GM18505 (cell line): ENCODE results near the gene ZNF124.
"Not testable (repeated sequence)": the region's sequence is repeated elsewhere in the genome, so short reads cannot be mapped to it uniquely, and the experiment has no call there.

Experiments
- ATAC-seq: cut with Tn5 transposase; IDR thresholded peaks from one replicate; pipeline ENCODE4 v1.9.1; 2021; ENCODE audit not compliant: unreplicated experiment
- POLR2A ChIP-seq: IDR thresholded peaks from 4 replicates; pipeline ENCODE4 v1.6.1; 2011; ENCODE audit warnings: borderline replicate concordance; ENCODE audit not compliant: insufficient read depth, insufficient read length; ENCODE audit errors: extremely low read depth

The ZNF124 gene

DNA sequence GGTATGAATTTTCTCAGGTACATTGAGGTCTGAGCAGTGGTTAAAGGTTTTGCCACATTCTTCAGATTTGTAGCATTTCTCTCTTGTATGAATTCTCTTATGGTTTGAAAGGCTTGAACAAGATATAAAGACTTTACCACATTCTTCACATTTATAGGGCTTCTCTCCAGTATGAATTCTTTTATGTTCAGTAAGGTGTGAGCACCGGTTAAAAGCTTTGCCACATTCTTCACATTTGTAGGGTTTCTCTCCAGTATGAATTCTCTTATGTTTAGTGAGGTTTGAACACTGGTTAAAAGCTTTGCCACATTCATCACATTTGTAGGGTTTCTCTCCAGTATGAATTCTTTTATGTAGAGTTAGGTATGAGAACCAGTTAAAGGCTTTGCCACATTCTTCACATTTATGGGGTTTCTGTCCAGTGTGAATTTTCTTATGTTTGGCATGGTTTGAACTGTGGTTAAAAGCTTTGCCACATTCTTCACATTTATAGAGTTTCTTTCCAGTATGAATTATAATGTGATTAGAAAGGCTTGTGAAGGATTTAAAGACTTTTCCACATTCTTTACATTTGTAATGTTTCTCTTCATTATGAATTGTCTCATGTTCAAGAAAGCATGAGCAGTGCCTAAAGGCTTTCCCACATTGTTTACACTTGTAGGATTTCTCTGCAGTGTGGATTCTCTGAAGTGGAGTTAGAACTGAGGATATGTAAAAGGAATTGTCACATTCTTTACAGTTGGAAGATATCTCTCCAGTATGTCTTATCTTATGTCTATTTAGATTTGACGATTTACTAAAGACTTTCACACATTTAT is 18.4 kb upstream of the ZNF124 start:
- no peak for TF ChIP-seq POLR2A
- ATAC-seq, result no peak

DNA sequence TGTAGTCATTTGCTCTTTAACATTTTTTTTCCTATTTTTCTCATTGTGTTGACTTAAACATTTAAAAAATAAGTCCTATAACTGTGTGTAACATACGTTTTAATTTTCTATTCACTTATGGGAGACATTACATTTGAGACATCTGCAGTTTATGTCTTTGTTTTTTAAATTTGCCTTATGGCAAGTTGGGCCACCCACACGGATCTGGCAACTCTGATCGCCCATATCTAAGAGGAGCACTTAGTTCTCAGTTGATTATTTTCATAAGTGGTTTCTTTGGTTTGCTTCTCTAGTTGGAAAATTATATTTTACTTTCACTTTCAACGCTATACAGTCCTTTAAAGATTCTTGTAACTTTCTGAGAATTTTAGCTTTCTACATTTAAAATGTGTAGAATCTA is 13.8 kb upstream of the ZNF124 start:
- no peak for ATAC-seq
- TF ChIP-seq POLR2A, result no peak

DNA sequence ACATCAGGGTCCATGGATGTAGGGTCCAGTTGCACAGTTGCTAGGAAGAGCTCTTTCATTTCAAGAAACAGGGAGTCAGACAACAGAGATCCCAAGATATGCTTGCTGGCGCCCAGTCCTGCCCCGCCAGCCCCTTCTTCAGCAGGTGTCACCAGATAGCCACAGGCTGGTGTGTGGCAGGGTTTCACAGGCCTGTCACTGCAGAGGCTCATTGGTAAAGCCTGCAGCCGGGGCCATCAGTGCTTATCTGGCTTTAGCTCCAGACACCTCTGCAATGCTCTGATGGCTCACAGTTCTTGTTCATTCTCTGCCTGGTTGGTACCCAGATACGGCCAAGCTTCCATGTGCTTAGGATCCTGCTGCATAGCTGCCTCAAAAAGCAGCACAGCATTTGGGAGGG is 12.4 kb upstream of the ZNF124 start:
- no peak for TF ChIP-seq POLR2A
- no peak for ATAC-seq

DNA sequence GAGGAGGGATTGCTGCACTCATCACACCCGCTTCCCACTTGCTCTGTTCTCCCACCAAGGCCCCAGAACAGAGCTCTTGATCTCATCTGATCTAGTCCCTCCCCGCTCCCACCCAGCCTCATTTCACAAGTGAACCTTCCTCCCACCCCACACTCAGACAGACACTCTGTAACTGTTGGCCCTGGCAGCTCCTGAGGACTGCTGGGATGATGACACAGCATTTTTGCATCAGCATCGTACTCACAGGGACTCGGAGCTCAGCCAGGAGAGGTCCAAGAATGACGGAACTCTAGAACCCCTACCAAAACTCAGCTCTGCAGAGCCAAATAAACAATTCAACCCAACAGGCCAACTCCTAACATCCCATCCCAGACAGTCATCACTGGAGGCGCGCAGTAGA is 11.2 kb upstream of the ZNF124 start:
- TF ChIP-seq POLR2A, result no peak

DNA sequence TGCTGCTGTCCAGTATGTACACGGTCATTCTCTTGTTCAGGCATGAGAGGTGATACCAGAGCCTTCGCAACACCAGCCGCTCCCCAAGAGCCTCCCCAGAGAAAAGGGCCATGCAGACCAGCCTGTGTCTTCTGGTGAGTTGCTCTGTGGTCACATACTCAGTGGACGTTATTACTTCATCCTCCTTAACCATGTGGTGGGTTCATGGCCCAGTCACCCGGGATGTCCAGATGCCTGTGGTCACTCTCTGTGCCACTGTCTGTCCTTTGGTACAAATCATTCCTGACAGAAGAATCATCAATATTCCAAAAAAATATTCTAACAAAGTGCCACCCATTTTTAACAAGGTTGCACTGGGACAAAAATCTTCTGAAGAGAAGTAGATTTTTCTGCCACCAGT is 8.8 kb upstream of the ZNF124 start:
- ATAC-seq, result no peak
- TF ChIP-seq POLR2A, result no peak

More for the DNA sequence above, 11.2 kb upstream of the ZNF124 start:
- ATAC-seq, result no peak

DNA sequence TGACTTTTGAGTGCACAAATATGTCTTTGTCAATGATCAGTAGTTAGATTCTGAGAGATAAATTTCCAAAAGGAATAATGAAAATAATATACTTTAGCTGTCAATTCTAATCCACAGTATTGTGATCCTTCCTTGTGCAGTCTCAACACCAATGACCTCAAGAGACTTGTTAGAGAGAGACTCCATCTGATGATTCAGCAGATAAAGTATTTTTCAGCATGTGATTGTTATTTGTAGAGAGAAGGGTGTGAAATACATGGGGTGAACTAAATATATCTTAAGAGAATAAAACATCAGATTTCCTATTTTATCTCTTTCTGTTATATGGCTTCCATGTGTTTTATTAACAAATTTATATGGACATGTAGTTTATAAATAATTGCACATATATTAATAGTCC is 5.9 kb upstream of the ZNF124 start:
- no peak for TF ChIP-seq POLR2A
- no peak for ATAC-seq

DNA sequence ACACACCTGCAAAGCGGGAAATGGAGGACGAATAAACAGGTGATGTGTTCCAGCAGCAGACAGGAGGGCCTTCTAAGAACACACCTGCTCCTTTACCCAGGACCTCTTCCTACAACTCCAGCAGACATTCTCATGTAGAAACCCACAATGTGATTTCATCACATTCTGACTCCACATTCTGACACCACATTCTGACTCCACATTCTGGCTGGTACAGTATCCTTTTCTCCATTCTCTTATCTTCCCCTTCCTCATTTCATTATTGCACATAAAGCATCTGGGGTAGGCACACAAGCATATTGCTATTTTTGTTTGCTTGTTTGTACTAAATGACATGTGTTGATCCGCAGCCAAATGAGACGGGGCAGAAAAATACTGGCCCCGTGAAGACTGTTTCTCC is 3.6 kb upstream of the ZNF124 start:
- no peak for TF ChIP-seq POLR2A
- ATAC-seq, result no peak

DNA sequence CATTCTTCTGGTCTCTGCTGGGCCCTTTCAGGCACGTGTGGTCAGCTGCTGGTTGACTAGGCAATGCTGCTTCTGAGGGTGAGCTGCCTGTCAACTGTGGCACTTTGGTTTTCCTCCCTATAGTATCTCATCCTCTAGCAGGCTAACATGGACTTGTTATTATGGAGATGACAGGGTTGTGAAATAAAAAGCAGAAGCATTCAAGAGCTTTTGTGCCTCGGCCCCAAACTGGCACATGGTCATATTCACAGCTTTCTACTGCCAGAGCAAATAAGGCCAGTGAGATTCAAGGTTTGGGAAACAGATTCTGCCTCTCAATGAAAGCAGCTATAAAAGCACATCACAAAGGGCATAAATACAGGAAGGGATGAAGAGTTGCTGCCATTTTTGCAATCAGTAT is 1.6 kb upstream of the ZNF124 start:
- TF ChIP-seq POLR2A, result no peak
- no peak for ATAC-seq

DNA sequence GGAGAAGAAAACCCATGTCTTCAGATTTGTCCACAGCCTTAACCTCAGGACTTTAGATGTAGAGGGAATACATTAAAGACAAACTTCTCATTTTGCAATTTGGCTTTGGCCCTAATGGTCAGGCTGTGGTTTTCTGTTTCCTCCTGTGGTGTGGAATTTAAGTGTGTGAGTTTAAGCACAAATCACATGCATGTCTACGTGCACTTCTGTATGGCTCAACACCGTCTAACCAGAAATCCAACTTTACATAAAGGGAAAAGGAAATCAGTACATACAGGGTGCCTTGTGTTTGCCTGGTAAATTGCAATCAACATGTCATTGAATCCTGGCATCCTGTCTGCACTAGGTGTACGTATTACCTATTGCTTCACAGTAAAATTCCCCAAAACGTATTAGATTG is 1.2 kb upstream of the ZNF124 start:
- ATAC-seq, result no peak
- TF ChIP-seq POLR2A, result no peak

DNA sequence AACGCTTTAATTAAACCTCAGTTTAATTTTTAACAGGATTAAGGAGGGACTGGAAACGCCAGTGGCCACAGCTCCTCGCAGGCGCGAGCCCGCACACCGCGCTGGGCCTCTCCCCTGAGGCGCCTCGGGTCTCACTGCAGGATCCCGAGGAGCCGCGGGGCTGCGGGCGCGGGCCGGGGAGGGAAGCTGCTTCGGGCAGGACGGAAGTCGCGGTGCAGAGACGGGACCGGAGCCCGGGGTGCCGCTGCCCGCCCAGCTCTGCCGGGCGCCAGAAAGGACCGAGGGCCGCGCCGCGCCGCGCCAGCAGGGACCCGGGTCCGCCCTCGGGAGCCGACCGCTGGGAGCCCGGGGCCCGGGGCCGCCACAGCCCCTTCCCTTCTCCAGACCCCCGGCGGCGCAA is 377 bp downstream of the ZNF124 start:
- peak; percentile 44 for ATAC-seq

DNA sequence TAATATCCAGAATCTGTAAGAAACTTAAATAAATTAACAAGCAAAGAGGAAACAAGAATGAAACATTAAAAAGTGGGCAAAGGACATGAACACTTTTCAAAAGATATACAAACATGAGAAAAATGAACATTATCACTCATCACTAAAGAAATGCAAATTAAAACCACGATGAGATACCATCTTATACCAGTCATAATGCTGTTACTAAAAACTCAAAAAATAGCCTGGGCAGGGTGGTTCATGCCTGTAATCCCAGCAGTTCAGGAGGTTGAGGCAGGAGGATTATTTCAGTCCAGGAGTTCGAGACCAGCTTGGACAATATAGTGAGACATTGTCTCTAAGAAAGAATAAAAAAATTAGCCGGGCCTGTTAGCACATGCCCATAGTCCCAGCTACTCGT is 6.1 kb downstream of the ZNF124 start:
- no peak for ATAC-seq
- TF ChIP-seq POLR2A, result no peak

DNA sequence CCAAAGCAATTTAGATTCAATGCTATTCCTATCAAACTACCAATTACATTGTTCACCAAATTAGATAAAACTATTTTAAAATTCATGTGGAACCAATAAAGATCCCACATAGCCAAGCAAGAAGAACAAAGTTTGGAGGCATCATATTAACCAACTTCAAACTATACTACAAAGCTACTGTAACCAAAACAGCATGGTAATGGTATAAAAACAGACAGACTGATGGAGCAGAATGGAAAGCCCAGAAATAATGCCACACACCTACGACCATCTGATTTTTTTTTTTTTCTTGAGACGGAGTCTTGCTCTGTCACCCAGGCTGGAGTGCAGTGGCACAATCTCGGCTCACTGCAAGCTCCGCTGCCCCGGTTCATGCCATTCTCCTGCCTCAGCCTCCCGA is 7.1 kb downstream of the ZNF124 start:
- ATAC-seq, result no peak

DNA sequence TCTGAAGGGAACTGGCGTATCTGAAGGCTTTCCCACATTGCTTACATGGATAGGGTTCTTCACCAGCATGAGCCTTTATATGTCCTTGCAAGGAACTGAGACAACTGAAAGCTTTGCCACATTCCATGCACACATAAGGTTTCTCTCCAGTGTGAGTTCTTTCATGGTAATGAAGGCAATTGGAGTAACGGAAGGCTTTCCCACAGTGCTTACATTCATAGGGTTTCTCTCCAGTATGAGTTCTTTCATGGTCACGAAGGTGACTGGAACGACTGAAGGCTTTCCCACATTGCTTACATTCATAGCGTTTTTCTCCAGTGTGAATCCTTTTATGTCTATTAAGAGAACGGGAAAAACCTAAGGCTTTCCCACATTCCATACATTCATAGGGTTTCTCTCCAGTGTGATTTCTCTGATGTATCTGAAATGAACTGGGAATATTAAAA is 15.0 kb downstream of the ZNF124 start:
- no peak for TF ChIP-seq POLR2A
- ATAC-seq, result no peak

More for the DNA sequence above, 7.1 kb downstream of the ZNF124 start:
- TF ChIP-seq POLR2A, result no peak

DNA sequence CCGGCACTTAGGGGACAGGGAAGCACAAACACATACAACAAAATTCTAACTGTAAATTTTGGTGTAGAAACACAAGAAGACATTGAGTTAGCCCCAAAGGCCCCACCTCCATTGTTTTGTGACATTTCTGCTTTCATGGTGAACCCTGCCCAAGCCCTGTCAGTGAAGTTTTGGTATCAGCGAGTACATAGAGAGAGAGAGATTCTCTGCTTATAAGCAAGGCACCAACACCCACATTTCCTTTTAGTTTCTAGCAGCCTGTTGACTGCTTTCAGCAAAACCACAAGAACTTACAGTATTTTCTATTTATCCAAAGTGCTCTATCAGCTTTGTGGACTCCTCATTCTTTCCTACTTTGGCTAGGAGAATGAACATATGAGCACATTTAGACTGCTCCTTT is 24.0 kb downstream of the ZNF124 start:
- ATAC-seq, result no peak

DNA sequence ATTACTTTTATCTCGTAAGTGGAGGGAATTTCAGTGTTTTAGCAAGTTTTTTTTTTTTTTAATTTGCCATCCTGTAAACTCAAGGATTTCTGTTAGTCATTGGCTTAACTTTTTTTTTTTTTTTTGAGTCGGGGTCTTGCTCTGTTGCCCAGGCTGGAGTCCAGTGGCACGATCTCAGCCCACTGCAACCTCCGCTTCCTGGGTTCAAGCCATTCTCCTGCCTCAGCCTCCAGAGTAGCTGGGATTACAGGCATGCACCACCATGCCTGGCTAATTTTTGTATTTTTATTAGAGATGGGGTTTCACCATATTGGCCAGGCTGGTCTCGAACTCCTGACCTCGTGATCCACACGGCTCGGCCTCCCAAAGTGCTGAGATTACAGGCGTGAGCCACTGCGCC is 24.7 kb downstream of the ZNF124 start:
- not testable (repeated sequence) for ATAC-seq

More for the DNA sequence above, 24.0 kb downstream of the ZNF124 start:
- no peak for TF ChIP-seq POLR2A
